ENCODE data around the gene F2RL2.

GRCh38 chr5:76622076-76622475 lies 1.1 kb downstream of the F2RL2 start:
- no peak for TF ChIP-seq CTCF (IDR thresholded peaks at IDR 0.05)
- no peak for TF ChIP-seq POLR2AphosphoS5 (IDR thresholded peaks at IDR 0.05; ENCODE audit: low read depth, low read length)
- no peak for TF ChIP-seq TCF7L2 (IDR thresholded peaks at IDR 0.05; ENCODE audit: low read depth, low read length)
- TF ChIP-seq SIN3A (IDR thresholded peaks at IDR 0.05; ENCODE audit: borderline replicate concordance, insufficient read depth, low read depth, low read length): no peak
- TF ChIP-seq, protein P1, sequence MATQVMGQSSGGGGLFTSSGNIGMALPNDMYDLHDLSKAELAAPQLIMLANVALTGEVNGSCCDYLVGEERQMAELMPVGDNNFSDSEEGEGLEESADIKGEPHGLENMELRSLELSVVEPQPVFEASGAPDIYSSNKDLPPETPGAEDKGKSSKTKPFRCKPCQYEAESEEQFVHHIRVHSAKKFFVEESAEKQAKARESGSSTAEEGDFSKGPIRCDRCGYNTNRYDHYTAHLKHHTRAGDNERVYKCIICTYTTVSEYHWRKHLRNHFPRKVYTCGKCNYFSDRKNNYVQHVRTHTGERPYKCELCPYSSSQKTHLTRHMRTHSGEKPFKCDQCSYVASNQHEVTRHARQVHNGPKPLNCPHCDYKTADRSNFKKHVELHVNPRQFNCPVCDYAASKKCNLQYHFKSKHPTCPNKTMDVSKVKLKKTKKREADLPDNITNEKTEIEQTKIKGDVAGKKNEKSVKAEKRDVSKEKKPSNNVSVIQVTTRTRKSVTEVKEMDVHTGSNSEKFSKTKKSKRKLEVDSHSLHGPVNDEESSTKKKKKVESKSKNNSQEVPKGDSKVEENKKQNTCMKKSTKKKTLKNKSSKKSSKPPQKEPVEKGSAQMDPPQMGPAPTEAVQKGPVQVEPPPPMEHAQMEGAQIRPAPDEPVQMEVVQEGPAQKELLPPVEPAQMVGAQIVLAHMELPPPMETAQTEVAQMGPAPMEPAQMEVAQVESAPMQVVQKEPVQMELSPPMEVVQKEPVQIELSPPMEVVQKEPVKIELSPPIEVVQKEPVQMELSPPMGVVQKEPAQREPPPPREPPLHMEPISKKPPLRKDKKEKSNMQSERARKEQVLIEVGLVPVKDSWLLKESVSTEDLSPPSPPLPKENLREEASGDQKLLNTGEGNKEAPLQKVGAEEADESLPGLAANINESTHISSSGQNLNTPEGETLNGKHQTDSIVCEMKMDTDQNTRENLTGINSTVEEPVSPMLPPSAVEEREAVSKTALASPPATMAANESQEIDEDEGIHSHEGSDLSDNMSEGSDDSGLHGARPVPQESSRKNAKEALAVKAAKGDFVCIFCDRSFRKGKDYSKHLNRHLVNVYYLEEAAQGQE (IDR thresholded peaks at IDR 0.05; ENCODE audit: insufficient read depth in 1 of 2, low read depth in 2 of 2, low read length in 1 of 2): no peak
